Subcutaneous abdominal adipose tissue (tissue), 5 donors: ENCODE data around the gene ZNF3.
A peak's percentile ranks its signal among the peaks of the same experiment; 100 is the strongest.

Experiments used
- H3K27ac ChIP-seq: one replicate; pipeline ENCODE4 v1.7.0; 2013; ENCODE audit warnings: low read depth, mild to moderate bottlenecking, inconsistent platforms, low read length, moderate library complexity
- H3K27me3 ChIP-seq, 5 donors: one replicate each; pipeline ENCODE4 v1.7.0; 2013; ENCODE audit warnings: low read length in 5 of 5, inconsistent platforms in 1 of 5; ENCODE audit not compliant: control insufficient read depth in 5 of 5, insufficient read depth in 4 of 5
- H3K36me3 ChIP-seq, 5 donors: one replicate each; pipeline ENCODE4 v1.7.0; 2013; ENCODE audit warnings: low read length in 5 of 5; ENCODE audit not compliant: control insufficient read depth in 5 of 5, insufficient read depth in 5 of 5
- H3K4me1 ChIP-seq, 5 donors: one replicate each; pipeline ENCODE4 v1.7.0; 2013; ENCODE audit warnings: low read length in 5 of 5, mild to moderate bottlenecking in 3 of 5, moderate library complexity in 1 of 5; ENCODE audit not compliant: control insufficient read depth in 5 of 5, insufficient read depth in 5 of 5
- H3K4me3 ChIP-seq, 5 donors: one replicate each; pipeline ENCODE4 v1.7.0; 2013; ENCODE audit warnings: low read length in 5 of 5, low read depth in 1 of 5
- H3K9ac ChIP-seq, 5 donors: one replicate each; pipeline ENCODE4 v1.7.0; 2013; ENCODE audit warnings: low read length in 5 of 5, mild to moderate bottlenecking in 4 of 5, moderate library complexity in 3 of 5
- H3K9me3 ChIP-seq, 5 donors: one replicate each; pipeline ENCODE4 v1.7.0; 2013; ENCODE audit warnings: low read length in 5 of 5; ENCODE audit not compliant: control insufficient read depth in 5 of 5
- donor health status: healthy.
- donor health status: healthy.
- donor health status: healthy.
- donor health status: healthy.
- donor health status: healthy.

Gene ZNF3

DNA sequence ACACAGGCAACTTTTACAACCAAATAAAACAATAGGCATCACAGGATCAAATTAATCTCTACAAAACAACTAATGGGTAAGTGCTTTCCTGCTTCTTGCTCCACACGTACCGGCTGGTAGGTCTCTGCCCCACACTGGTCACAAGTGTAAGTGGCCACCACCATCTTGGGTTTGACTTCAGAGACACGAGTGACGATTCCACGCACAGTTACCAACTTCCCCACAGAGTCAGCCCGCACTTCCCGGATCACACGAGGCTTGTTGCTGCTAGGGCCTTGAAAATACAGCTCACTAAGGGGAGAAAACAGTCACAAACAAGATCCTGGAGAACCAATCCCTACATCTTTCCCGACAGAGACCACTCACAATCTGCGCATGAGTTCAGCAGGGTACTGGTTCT, 17.4 kb upstream of the ZNF3 start:
- no peaks in the 10 kb centered on the region for H3K9me3 ChIP-seq
- H3K4me3 ChIP-seq: no peak overlapping the region
- no peak overlapping the region for H3K27ac ChIP-seq
- peaks cover 6 to 37% (median 31%) of the 10 kb centered on the region in 5 donors for H3K4me1 ChIP-seq
- H3K27me3 ChIP-seq: no peaks in the 10 kb centered on the region
- H3K36me3 ChIP-seq: peaks cover 0 to 64% (median 58%) of the 10 kb centered on the region in 5 donors
- H3K9ac ChIP-seq: no peak overlapping the region

DNA sequence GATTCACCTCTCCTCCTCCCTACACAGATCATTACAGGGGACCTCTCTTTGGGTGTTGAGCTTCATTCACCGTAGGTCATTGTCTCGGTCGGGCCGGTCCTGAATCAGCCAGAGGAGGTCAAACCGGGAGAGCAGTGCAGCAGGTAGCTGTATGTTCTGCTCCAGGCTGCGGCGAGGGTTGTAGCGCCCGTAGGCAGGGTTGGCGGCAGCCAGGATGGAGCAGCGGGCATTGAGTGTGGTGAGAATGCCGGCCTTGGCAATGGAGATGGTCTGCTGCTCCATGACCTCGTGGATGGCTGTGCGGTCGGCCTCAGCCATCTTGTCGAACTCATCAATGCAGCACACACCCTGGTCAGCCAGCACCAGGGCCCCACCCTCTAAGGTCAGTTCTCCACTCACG, 14.2 kb upstream of the ZNF3 start:
- Histone ChIP-seq H3K9me3 (no peaks in the 10 kb centered on the region), H3K9ac (no peak overlapping the region), H3K27me3 (no peaks in the 10 kb centered on the region), H3K4me3 (no peak overlapping the region), H3K36me3 (peaks cover 4 to 88% (median 83%) of the 10 kb centered on the region in 5 donors), H3K27ac (no peak overlapping the region), H3K4me1 (peaks cover 11 to 42% (median 30%) of the 10 kb centered on the region in 5 donors)

DNA sequence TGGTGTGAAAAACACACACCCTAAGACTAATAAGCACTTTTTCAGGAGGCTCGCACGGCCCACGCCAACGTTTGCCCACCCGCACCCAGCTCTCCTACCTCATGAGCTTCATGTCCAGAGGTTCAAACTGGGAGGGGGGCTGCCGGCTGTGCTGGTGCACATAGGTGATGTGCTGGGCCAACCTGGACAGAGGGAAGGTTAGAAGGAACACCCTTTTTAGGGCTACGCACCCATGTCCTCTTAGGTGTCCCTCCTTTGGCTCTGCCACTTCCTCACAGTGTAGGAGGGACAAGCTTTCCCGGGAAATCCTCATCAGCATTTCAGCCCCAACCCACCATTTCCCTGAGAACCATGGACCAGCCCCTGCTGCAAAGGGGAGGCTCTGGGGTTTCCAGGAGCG, 13.8 kb upstream of the ZNF3 start:
- H3K9ac ChIP-seq: peak overlapping the region in 1 of 5 donors; percentile 13
- no peak overlapping the region for H3K4me3 ChIP-seq
- peaks cover 11 to 42% (median 30%) of the 10 kb centered on the region in 5 donors for H3K4me1 ChIP-seq
- H3K27ac ChIP-seq: no peak overlapping the region
- peaks cover 6 to 92% (median 87%) of the 10 kb centered on the region in 5 donors for H3K36me3 ChIP-seq
- no peaks in the 10 kb centered on the region for H3K9me3 ChIP-seq
- H3K27me3 ChIP-seq: no peaks in the 10 kb centered on the region

DNA sequence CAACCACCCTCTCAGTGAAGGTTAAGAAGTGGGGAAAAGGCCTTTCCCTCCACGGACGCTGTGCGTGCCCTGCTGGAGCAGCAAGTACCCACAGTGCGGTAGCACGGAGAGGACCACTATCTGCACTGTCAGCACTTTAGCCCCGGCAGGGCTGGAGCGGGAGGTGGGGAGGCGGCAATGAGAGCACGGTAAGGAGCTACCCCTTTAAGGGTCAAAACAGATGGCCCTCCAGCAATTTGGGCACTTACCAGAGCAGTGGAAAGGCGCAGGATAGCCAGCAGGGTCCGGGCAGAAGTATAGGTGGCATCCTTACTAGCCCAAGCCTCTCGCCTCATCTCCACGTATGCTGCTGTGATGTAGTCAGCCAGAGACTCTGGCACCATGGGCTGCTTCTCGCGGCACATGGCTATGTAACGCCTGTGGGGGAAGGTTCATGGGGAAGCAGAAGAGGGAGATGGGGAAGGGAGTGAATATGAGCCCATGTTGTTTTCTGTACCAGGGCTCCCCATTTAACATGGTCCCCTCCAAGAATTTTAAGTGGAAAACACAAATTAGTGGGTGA, 12.5 kb upstream of the ZNF3 start:
- Histone ChIP-seq H3K27me3 (no peaks in the 10 kb centered on the region), H3K36me3 (peaks cover 6 to 87% (median 82%) of the 10 kb centered on the region in 5 donors), H3K4me3 (peak overlapping the region in 2 of 5 donors; percentile 9 to 25), H3K9me3 (no peaks in the 10 kb centered on the region), H3K4me1 (peaks cover 7 to 40% (median 27%) of the 10 kb centered on the region in 5 donors), H3K27ac (no peak overlapping the region), H3K9ac (peak overlapping the region in 1 of 5 donors; percentile 48)

DNA sequence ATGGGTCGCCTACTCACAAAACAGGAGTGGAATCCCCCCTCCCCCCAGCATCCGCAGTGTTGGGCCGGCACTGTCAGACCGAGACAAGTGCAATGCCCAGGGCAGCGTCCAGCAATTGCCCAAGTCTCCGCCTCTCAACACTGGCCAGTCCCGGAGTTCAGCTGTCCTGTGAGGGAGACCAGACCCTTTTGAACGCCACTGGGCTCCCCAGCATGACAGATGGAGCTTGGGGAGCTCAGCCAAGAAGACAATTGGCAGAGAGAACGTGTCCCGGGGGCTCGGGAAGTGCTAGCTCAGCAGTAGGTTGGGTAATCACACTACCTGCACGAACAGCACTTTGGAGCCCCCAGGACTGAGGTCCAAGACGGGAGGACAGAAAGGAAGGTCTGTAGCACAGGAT, 12.0 kb upstream of the ZNF3 start:
- H3K27me3 ChIP-seq: no peaks in the 10 kb centered on the region
- peak overlapping the region in 2 of 5 donors; percentile 9 to 25 for H3K4me3 ChIP-seq
- peak overlapping the region in 1 of 5 donors; percentile 48 for H3K9ac ChIP-seq
- H3K4me1 ChIP-seq: peaks cover 8 to 38% (median 28%) of the 10 kb centered on the region in 5 donors
- peaks cover 6 to 82% (median 77%) of the 10 kb centered on the region in 5 donors for H3K36me3 ChIP-seq
- no peaks in the 10 kb centered on the region for H3K9me3 ChIP-seq
- no peak overlapping the region for H3K27ac ChIP-seq

DNA sequence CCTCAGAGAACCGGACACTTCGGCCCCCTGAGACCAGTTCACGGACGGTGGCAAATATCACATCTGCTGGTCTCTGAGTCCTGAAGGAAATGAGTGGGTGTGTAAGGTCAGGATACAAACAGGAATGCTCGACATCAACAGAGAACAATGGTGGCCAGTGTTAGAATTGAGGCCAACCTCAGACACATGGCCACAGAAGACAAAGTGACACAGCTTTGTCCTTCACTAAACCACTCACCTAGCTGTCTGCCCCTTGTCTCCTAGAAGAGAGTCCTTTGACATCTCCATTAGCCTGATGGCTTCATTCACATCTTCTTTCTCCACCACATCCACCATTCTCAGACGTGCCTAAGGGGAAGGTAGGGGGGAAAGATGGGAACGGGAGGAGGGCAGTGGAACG, 11.5 kb upstream of the ZNF3 start:
- Histone ChIP-seq H3K9me3 (no peaks in the 10 kb centered on the region), H3K9ac (no peak overlapping the region), H3K36me3 (peaks cover 6 to 78% (median 72%) of the 10 kb centered on the region in 5 donors), H3K27ac (no peak overlapping the region), H3K4me1 (peaks cover 10 to 42% (median 32%) of the 10 kb centered on the region in 5 donors), H3K4me3 (no peak overlapping the region), H3K27me3 (no peaks in the 10 kb centered on the region)

DNA sequence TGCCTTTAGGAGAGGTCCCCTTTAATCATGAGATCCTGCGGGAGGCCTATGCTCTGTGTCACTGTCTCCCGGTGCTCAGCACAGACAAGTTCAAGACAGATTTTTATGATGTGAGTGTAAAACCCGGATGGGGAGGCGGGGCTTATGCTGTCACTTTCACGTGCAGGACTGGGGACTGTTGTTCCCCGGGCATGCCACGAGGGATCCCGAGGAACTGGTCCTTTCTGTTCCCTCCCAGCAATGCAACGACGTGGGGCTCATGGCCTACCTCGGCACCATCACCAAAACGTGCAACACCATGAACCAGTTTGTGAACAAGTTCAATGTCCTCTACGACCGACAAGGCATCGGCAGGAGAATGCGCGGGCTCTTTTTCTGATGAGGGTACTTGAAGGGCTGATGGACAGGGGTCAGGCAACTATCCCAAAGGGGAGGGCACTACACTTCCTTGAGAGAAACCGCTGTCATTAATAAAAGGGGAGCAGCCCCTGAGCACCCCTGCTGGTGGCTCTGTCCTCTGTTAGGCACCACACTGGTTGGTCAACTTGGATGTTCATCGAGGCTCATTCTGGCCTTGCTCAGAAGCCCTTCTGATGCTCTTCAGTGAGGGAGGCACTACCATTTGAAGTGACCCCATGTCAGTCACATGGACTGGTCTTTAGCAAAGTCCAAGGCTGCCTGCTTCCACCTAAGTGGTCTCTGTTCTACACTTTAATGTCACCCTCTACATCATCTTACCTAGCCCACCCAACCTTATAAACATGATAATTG, 10.1 kb upstream of the ZNF3 start:
- Histone ChIP-seq H3K27me3 (no peaks in the 10 kb centered on the region), H3K36me3 (peaks cover 6 to 64% (median 60%) of the 10 kb centered on the region in 5 donors), H3K27ac (no peak overlapping the region), H3K9ac (no peak overlapping the region), H3K4me3 (no peak overlapping the region), H3K4me1 (peaks cover 10 to 45% (median 34%) of the 10 kb centered on the region in 5 donors), H3K9me3 (no peaks in the 10 kb centered on the region)

DNA sequence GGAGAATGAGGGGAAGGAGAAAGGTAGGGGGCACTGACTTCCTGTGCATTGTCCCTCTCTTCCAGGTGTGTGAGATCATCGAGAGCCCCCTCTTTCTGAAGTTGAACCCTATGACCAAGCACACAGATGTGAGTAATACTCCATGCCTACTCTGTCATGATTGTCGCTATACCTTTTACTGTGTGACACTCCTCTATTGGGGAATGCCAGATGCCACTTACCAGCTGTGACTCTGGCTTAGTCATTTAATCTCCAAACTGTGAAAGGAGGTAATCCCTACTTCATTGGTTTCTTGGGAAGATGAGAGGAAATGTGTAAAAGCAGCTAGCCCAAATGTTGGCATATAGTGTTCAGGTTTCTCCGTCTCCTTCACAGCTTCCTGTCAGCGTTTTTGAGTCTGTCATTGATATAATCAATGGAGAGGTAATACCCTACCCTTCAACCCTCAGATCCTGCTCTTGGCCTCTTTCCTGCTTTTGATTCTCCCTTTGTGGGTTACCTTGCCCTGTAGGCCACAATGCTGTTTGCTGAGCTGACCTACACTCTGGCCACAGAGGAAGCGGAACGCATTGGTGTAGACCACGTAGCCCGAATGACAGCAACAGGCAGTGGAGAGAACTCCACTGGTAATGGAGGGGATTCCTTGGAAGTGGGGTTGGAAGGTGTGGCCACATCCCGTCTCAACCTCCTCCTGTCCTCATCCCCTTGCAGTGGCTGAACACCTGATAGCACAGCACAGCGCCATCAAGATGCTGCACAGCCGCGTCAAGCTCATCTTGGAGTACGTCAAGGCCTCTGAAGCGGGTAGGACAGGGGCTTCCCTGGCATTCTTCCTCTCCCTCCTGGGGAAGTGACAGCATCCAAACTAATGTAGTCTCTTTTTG, 9.2 kb upstream of the ZNF3 start:
- H3K4me1 ChIP-seq: peaks cover 10 to 45% (median 34%) of the 10 kb centered on the region in 5 donors
- no peak overlapping the region for H3K9ac ChIP-seq
- no peaks in the 10 kb centered on the region for H3K9me3 ChIP-seq
- H3K27ac ChIP-seq: no peak overlapping the region
- no peaks in the 10 kb centered on the region for H3K27me3 ChIP-seq
- H3K36me3 ChIP-seq: peaks cover 6 to 56% (median 52%) of the 10 kb centered on the region in 5 donors
- H3K4me3 ChIP-seq: no peak overlapping the region

DNA sequence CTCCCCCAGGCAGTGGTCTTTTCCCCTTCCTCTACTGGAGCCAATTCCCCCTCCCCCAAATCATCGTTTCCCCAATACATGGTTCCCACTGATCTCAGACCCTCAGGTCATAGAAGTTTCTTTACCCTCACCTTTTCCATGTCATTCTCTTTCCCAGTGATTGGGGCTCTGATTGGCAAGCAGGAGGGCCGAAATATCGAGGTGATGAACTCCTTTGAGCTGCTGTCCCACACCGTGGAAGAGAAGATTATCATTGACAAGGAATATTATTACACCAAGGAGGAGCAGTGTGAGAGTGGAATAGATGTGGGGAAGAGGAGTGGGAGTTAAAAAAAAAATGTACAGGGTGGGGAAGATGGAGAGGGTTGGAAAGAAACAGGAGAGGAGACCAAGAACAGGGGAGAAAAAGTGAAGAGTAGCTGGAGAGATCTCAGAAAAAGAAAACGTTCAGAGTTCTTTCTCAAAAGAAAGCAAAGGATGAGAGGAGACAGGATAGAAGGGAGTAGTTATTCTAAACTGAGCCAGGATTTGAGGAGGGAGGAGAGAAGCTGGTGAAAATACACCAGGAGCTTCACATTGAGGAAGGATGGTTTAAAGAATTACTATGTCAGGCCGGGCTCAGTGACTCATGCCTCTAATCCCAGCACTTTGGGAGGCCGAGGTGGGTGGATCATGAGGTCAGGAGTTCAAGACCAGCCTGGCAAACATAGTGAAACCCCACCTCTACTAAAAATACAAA, 8.1 kb upstream of the ZNF3 start:
- Histone ChIP-seq H3K4me3 (peak overlapping the region; percentile 89 to 96 (median 94)), H3K9me3 (no peaks in the 10 kb centered on the region), H3K36me3 (peaks cover 6 to 45% (median 43%) of the 10 kb centered on the region in 5 donors), H3K9ac (peak overlapping the region; percentile 12 to 94 (median 87)), H3K27me3 (no peaks in the 10 kb centered on the region), H3K4me1 (peaks cover 10 to 45% (median 34%) of the 10 kb centered on the region in 5 donors), H3K27ac (peak overlapping the region; percentile 46)
